Neutrophil (primary cell): ENCODE data around the gene SLC36A2.

Experiments
- H3K27ac ChIP-seq: fragments of 200-600 bp; sonication (generic); 2 replicates; pipeline ENCODE4 v1.5.1; 2016; ENCODE audit warnings: mild to moderate bottlenecking, moderate library complexity
- H3K27me3 ChIP-seq: fragments of 200-600 bp; sonication (generic); 2 replicates; pipeline ENCODE4 v1.6.0; 2016; ENCODE audit warnings: mild to moderate bottlenecking
- H3K36me3 ChIP-seq: fragments of 200-600 bp; sonication (generic); 2 replicates; pipeline ENCODE4 v1.5.1; 2017
- H3K4me1 ChIP-seq, 2 experiments: fragments of 200-600 bp in 1 of 2; sonication (generic) in 1 of 2; 1 replicate in 1 of 2; 2 replicates in 1 of 2; pipeline versions ENCODE4 v1.5.1 to v1.6.1; 2013 to 2016; ENCODE audit warnings: low read depth in 1 of 2, low read length in 1 of 2, mild to moderate bottlenecking in 1 of 2, moderate library complexity in 1 of 2; ENCODE audit not compliant: control insufficient read depth in 1 of 2, insufficient read depth in 1 of 2
- H3K4me3 ChIP-seq, 2 experiments: fragments of 200-600 bp in 1 of 2; sonication (generic) in 1 of 2; 1 replicate in 1 of 2; 2 replicates in 1 of 2; pipeline ENCODE4 v1.5.1; 2013 to 2016; ENCODE audit warnings: low read depth in 1 of 2, low read length in 1 of 2, mild to moderate bottlenecking in 1 of 2, moderate library complexity in 1 of 2
- H3K9me3 ChIP-seq: fragments of 200-600 bp; sonication (generic); 2 replicates; pipeline ENCODE4 v1.5.1; 2016
- CTCF ChIP-seq: fragments of 200-600 bp; sonication (generic); IDR thresholded peaks from 2 replicates; pipeline ENCODE4 v1.5.1; 2016; ENCODE audit warnings: antibody characterized with exemption

Gene SLC36A2

GRCh38 chr5:151303666-151304065 is 43.7 kb downstream of the SLC36A2 start, which contains the start of gene SLC36A3:
Gene SLC36A3, minus strand, starts transcription at chr5:151303766. Its CDS starts 412 bp downstream, at chr5:151303354.
- H3K27ac ChIP-seq, result no peak within 1 kb of the TSS
- no peaks in the 10 kb centered on the region for H3K36me3 ChIP-seq
- TF ChIP-seq CTCF, result no peak
- H3K4me3 ChIP-seq, result no peak within 1 kb of the TSS
- no peaks in the 10 kb centered on the region for H3K9me3 ChIP-seq
- H3K27me3 ChIP-seq, result peaks cover 21% of the 10 kb centered on the region
- no peaks in the 10 kb centered on the region for H3K4me1 ChIP-seq

- no peaks in the 10 kb centered on the region for H3K36me3 ChIP-seq
Observed at GRCh38 chr5:151298063-151298855, 49.1 kb downstream of the SLC36A2 start.

GRCh38 chr5:151296974-151297373 is 50.4 kb downstream of the SLC36A2 start:
- no peak overlapping the region for H3K27ac ChIP-seq
- peaks cover 10% of the 10 kb centered on the region for H3K27me3 ChIP-seq
- no peaks in the 10 kb centered on the region for H3K36me3 ChIP-seq
- no peaks in the 10 kb centered on the region for H3K9me3 ChIP-seq
- H3K4me3 ChIP-seq, result no peak overlapping the region
- no peaks in the 10 kb centered on the region for H3K4me1 ChIP-seq
- no peak for TF ChIP-seq CTCF

More at GRCh38 chr5:151298063-151298855, 49.1 kb downstream of the SLC36A2 start:
- no peak overlapping the region for H3K27ac ChIP-seq
- H3K4me1 ChIP-seq, result no peaks in the 10 kb centered on the region
- H3K9me3 ChIP-seq, result no peaks in the 10 kb centered on the region
- no peak overlapping the region for H3K4me3 ChIP-seq
- peaks cover 16% of the 10 kb centered on the region for H3K27me3 ChIP-seq
- TF ChIP-seq CTCF, result no peak

- Histone ChIP-seq H3K4me1 (no peaks in the 10 kb centered on the region), H3K27me3 (peaks cover 7% of the 10 kb centered on the region), H3K4me3 (no peak overlapping the region), H3K27ac (no peak overlapping the region), H3K36me3 (no peaks in the 10 kb centered on the region), H3K9me3 (no peaks in the 10 kb centered on the region)
- no peak for TF ChIP-seq CTCF
Observed at GRCh38 chr5:151296478-151296830, 50.9 kb downstream of the SLC36A2 start.

GRCh38 chr5:151295791-151296477 is 51.4 kb downstream of the SLC36A2 start:
- no peaks in the 10 kb centered on the region for H3K36me3 ChIP-seq
- no peak for TF ChIP-seq CTCF
- H3K27ac ChIP-seq, result no peak overlapping the region
- H3K27me3 ChIP-seq, result peaks cover 4% of the 10 kb centered on the region
- no peak overlapping the region for H3K4me3 ChIP-seq
- H3K4me1 ChIP-seq, result no peaks in the 10 kb centered on the region
- H3K9me3 ChIP-seq, result no peaks in the 10 kb centered on the region
